ENCODE measurements around the gene ZCWPW1. TPM values are rescaled to one million over a fixed set of nuclear protein-coding genes. Genes with fewer than 3 reads are reported as not detected.

Gene ZCWPW1
- total and polyA plus RNA-seq, 7 donors: 3.5 to 13.2 (median 5.5) TPM

DNA sequence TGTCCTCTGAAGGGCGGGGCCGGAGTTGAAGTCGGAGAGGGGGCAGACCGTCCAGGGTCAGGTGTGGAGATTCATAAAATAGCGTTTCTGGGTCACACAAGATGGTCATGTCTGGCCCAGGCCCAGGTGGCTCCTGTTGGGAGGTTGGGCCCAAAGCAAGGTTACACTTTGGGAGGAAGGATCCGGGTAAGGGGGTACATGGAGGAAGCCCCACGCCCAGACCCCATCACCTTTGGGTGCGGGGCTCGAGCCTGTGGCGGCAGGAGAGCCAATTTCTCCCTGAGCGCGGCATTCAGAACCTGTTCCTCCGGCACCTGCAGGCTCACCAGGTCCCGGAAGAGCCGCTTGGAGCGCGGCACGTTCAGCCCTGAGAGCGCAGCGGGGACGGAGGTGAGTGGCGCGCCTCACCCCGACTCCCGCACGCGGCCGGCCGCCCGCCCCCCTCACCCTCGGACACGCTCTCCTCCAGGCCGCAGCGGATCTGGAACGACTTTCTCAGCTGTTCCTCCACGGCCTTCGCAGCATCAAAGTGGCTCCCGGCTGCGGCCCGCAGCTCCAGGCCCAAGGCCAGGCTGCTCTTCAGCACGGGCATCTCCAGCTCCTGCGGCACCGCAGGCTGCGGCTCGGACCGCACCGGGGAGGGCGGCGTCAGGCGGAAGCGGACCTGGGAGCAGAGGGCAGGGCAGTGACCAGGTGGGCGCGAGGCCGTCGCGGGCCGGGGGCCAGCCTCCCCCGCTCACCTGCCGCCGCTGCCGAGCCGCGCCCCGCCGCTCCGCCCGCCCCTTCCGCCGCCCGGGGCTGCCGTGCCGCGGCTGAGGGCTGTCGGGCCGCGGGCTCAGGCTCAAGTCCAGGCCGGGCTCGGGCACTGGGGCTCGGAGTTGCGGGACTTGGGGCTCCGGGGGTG lies 7.2 kb upstream of the ZCWPW1 start:
- TF ChIP-seq, protein P1, sequence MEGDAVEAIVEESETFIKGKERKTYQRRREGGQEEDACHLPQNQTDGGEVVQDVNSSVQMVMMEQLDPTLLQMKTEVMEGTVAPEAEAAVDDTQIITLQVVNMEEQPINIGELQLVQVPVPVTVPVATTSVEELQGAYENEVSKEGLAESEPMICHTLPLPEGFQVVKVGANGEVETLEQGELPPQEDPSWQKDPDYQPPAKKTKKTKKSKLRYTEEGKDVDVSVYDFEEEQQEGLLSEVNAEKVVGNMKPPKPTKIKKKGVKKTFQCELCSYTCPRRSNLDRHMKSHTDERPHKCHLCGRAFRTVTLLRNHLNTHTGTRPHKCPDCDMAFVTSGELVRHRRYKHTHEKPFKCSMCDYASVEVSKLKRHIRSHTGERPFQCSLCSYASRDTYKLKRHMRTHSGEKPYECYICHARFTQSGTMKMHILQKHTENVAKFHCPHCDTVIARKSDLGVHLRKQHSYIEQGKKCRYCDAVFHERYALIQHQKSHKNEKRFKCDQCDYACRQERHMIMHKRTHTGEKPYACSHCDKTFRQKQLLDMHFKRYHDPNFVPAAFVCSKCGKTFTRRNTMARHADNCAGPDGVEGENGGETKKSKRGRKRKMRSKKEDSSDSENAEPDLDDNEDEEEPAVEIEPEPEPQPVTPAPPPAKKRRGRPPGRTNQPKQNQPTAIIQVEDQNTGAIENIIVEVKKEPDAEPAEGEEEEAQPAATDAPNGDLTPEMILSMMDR (IDR thresholded peaks at IDR 0.05): no peak
- 2 to 3% (median 2%) methylated on average over 48 to 81 of the region's 81 CpGs for WGBS, 3 donors
- H3K4me3 ChIP-seq: peak overlapping the region; percentile 94
- H3K9me3 ChIP-seq: no peaks in the 10 kb centered on the region
- ATAC-seq (peak; percentile 30 to 48 (median 45)), DNase-seq (peak; percentile 30 to 66)
- H3K36me3 ChIP-seq (ENCODE audit: insufficient read depth in 1 of 2, low read depth in 1 of 2): peaks cover 0 to 35% of the 10 kb centered on the region in 2 donors
- H3K4me1 ChIP-seq: peaks cover 25% of the 10 kb centered on the region
- no peaks in the 10 kb centered on the region for H3K27me3 ChIP-seq (ENCODE audit: insufficient read depth in 3 of 3, low read length in 2 of 3)
- H3K27ac ChIP-seq: peak overlapping the region; percentile 96
- intact Hi-C loops (cut with DNase I): no loop called here

DNA sequence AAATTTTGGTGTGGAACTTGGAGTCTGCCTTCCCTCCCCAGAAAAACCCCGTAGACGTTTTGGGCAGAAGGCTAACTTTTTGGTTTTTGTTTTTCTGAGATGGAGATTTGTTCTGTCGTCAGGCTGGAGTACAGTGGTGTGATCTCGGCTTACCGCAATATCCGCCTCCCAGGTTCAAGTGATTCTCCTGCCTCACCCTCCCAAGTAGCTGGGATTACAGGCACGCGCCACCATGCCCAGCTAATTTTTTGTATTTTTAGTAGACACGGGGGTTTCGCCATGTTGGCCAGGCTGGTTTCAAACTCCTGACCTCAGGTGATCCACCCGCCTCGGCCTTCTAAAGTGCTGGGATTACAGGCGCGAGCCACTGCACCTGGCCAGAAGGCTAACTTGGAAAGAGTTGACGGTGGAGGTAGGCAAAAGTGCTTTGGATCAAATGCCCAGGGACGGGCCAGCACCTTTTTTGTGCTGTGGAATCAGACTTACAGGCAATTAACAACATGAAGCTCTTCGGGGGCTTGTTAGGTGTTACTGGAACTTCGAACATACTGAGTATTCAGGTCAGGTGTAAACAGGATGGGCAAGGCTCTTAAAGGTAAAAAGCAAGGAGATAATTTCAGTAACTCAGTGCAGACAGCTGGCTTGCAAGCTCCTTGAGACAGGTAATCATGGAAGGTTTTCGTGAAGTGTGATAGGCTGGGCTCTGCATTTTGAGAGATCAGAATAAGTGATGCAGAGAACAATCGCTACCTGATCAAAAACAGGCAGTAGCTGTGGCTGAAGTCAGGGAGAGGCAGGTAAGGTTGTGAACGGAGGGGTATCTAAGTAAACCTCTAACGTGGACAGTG lies 6.0 kb upstream of the ZCWPW1 start:
- no peaks in the 10 kb centered on the region for H3K27me3 ChIP-seq (ENCODE audit: insufficient read depth in 3 of 3, low read length in 2 of 3)
- ATAC-seq: no peak
- H3K4me3 ChIP-seq: peak overlapping the region; percentile 94
- intact Hi-C loops (cut with DNase I): no loop called here
- peak overlapping the region; percentile 96 for H3K27ac ChIP-seq
- no peaks in the 10 kb centered on the region for H3K9me3 ChIP-seq
- WGBS, 3 donors: 80 to 83% (median 80%) methylated on average over 22 of the region's 22 CpGs
- DNase-seq: no peak
- peaks cover 0 to 35% of the 10 kb centered on the region in 2 donors for H3K36me3 ChIP-seq (ENCODE audit: insufficient read depth in 1 of 2, low read depth in 1 of 2)
- peaks cover 27% of the 10 kb centered on the region for H3K4me1 ChIP-seq
- TF ChIP-seq, protein P1 (IDR thresholded peaks at IDR 0.05): no peak

DNA sequence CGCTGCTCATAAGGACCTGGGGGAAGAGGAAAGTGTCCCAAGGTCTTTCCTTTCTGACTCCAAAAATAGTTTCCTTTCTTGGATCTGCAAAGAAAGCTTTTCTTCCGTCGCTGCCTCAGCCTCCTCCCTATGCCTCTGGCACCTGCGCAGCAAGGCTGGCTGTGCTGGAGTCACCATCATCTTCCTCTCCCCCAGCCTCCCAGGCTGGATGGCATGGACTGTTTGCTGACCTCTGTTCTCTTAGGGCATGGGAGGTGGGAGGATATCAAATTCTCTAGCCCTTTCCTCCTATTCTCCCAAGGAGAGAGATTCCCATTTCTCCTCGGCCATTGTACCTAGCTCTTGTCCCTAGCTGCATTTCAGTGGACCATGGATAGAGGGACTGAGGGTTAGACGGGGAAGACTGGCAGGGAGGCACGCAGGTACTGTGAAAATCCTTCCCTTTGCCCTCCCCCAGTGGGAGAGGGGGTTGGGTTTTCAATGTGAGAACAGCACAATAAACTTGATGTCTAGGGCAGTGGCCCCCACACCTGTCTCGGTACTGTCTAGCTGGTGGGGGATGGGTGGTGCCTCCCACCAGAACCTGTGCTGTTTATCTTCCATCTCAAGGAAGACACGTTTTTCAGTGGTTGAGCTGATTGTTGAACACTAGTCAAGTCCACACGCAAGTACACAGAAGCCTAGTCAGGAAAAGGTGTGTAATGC lies 5.2 kb upstream of the ZCWPW1 start:
- TF ChIP-seq, protein P1 (IDR thresholded peaks at IDR 0.05): no peak
- Histone ChIP-seq H3K27me3 (ENCODE audit: insufficient read depth in 3 of 3, low read length in 2 of 3) (no peaks in the 10 kb centered on the region), H3K4me1 (peaks cover 27% of the 10 kb centered on the region), H3K9me3 (no peaks in the 10 kb centered on the region), H3K27ac (no peak overlapping the region), H3K36me3 (ENCODE audit: insufficient read depth in 1 of 2, low read depth in 1 of 2) (peaks cover 0 to 35% of the 10 kb centered on the region in 2 donors), H3K4me3 (no peak overlapping the region)
- WGBS, 3 donors: 65 to 73% (median 67%) methylated on average over 10 of the region's 10 CpGs
- DNase-seq (no peak), ATAC-seq (no peak)
- intact Hi-C loops (cut with DNase I): no loop called here

DNA sequence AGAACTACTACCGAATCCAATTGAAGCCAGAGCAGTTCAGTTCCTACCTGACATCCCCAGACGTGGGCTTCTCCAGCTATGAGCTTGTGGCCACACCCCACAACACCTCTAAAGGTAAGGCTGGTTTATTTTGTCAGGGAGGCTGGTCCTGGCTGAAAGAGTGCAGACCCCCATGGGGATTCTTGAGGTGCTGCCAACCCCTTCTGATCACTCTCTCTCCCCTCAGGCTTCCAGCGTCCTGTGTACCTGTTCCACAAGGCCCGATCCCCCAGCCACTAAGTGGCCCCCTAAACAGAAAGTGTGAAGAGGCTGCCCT lies 4.7 kb upstream of the ZCWPW1 start:
- WGBS, 3 donors: 56 to 73% (median 63%) methylated on average over 4 of the region's 4 CpGs

More for the DNA sequence above, 4.7 kb upstream of the ZCWPW1 start:
- Histone ChIP-seq H3K27me3 (ENCODE audit: insufficient read depth in 3 of 3, low read length in 2 of 3) (no peaks in the 10 kb centered on the region), H3K36me3 (ENCODE audit: insufficient read depth in 1 of 2, low read depth in 1 of 2) (peaks cover 0 to 35% of the 10 kb centered on the region in 2 donors), H3K4me1 (peaks cover 27% of the 10 kb centered on the region), H3K4me3 (no peak overlapping the region), H3K27ac (no peak overlapping the region), H3K9me3 (no peaks in the 10 kb centered on the region)
- no peak for DNase-seq
- intact Hi-C loops (cut with DNase I): no loop called here
- ATAC-seq: no peak
- TF ChIP-seq, protein P1 (IDR thresholded peaks at IDR 0.05): no peak
